Neural cell (in vitro differentiated cells): ENCODE data around the gene PFKP. TPM values are rescaled to one million over a fixed set of nuclear protein-coding genes. Genes with fewer than 3 reads are reported as not detected.

Source experiments
- H2AFZ ChIP-seq: fragments of 200-600, 300-800 bp; sonication (generic), shearing (Covaris generic); 2 replicates; pipeline ENCODE4 v1.6.0; 2014; ENCODE audit warnings: low read depth, mild to moderate bottlenecking, antibody characterized with exemption, low read length, moderate library complexity
- H3F3A ChIP-seq: fragments of 200-600 bp; shearing (Covaris generic); 2 replicates; pipeline ENCODE4 v1.6.1; 2016; ENCODE audit warnings: mild to moderate bottlenecking, moderate library complexity, mixed read lengths, antibody characterized with exemption, low read length; ENCODE audit not compliant: insufficient read depth, poor library complexity, severe bottlenecking
- H3K27ac ChIP-seq: fragments of 200-600, 300-800 bp; sonication (generic), shearing (Covaris generic); 2 replicates; pipeline ENCODE4 v1.5.1; 2014; ENCODE audit warnings: mild to moderate bottlenecking, low read length, moderate library complexity
- H3K27me3 ChIP-seq: fragments of 300-800, 200-600 bp; sonication (generic), shearing (Covaris generic); 2 replicates; pipeline ENCODE4 v1.6.0; 2014; ENCODE audit warnings: mild to moderate bottlenecking, low read depth, low read length, moderate library complexity; ENCODE audit not compliant: insufficient read depth
- H3K36me3 ChIP-seq: fragments of 300-800, 200-600 bp; sonication (generic), shearing (Covaris generic); 2 replicates; pipeline ENCODE4 v1.5.1; 2014; ENCODE audit warnings: mild to moderate bottlenecking, antibody characterized with exemption, low read length, moderate library complexity; ENCODE audit not compliant: insufficient read depth
- H3K4me2 ChIP-seq: fragments of 300-800, 200-600 bp; sonication (generic), shearing (Covaris generic); 2 replicates; pipeline ENCODE4 v1.6.0; 2014; ENCODE audit warnings: mild to moderate bottlenecking, low read length
- H3K4me3 ChIP-seq: fragments of 300-800, 200-600 bp; sonication (generic), shearing (Covaris generic); 2 replicates; pipeline ENCODE4 v1.5.1; 2014; ENCODE audit warnings: mild to moderate bottlenecking, low read length, moderate library complexity
- H3K79me2 ChIP-seq: fragments of 200-600 bp; shearing (Covaris generic); replicated peaks from 2 replicates; pipeline ENCODE4 v1.6.0; 2014; ENCODE audit warnings: mild to moderate bottlenecking, low read length, moderate library complexity; ENCODE audit not compliant: insufficient read depth
- H3K9ac ChIP-seq: fragments of 300-800, 200-600 bp; sonication (generic), shearing (Covaris generic); 2 replicates; pipeline ENCODE4 v1.6.1; 2016; ENCODE audit warnings: mild to moderate bottlenecking, low read length, mixed read lengths
- H3K9me2 ChIP-seq: fragments of 200-600 bp; shearing (Covaris generic); 2 replicates; pipeline ENCODE4 v1.6.1; 2016; ENCODE audit warnings: mild to moderate bottlenecking, low read length, mixed read lengths; ENCODE audit not compliant: insufficient read depth
- H3K9me3 ChIP-seq: fragments of 200-600, 300-800 bp; sonication (generic), shearing (Covaris generic); 2 replicates; pipeline ENCODE4 v1.6.1; 2016; ENCODE audit warnings: mild to moderate bottlenecking, mixed run types, low read length, moderate library complexity, mixed read lengths
- H4K20me1 ChIP-seq: fragments of 200-600 bp; shearing (Covaris generic); 2 replicates; pipeline ENCODE4 v1.6.1; 2016; ENCODE audit warnings: mild to moderate bottlenecking, mixed run types; ENCODE audit not compliant: insufficient read depth
- EP300 ChIP-seq: fragments of 450-650 bp; conservative IDR thresholded peaks from 2 replicates; pipeline ENCODE4 v1.6.1; 2014; ENCODE audit warnings: antibody characterized with exemption, mild to moderate bottlenecking, moderate library complexity; ENCODE audit not compliant: poor library complexity, severe bottlenecking
- EZH2 ChIP-seq: fragments of 200-600, 300-800 bp; shearing (Covaris generic), sonication (generic); IDR thresholded peaks from 2 replicates; pipeline ENCODE4 v1.6.1; 2014; ENCODE audit warnings: antibody characterized with exemption, low read length, borderline replicate concordance, mild to moderate bottlenecking; ENCODE audit not compliant: insufficient read depth, poor library complexity, severe bottlenecking
- MXI1 ChIP-seq: fragments of 450-650 bp; conservative IDR thresholded peaks from 2 replicates; pipeline ENCODE4 v1.6.1; 2014; ENCODE audit warnings: antibody characterized with exemption, mild to moderate bottlenecking; ENCODE audit not compliant: poor library complexity, severe bottlenecking
- POLR2AphosphoS5 ChIP-seq: IDR thresholded peaks from 2 replicates; pipeline ENCODE4 v1.6.1; 2012
- RAD21 ChIP-seq: fragments of 450-650 bp; conservative IDR thresholded peaks from 2 replicates; pipeline ENCODE4 v1.6.1; 2014; ENCODE audit warnings: antibody characterized with exemption, mild to moderate bottlenecking, moderate library complexity
- SMC3 ChIP-seq: fragments of 450-650 bp; conservative IDR thresholded peaks from 2 replicates; pipeline ENCODE4 v1.6.1; 2014; ENCODE audit warnings: antibody characterized with exemption, mild to moderate bottlenecking, moderate library complexity; ENCODE audit not compliant: poor library complexity
- TAF1 ChIP-seq: IDR thresholded peaks from 2 replicates; pipeline ENCODE4 v1.6.1; 2012; ENCODE audit warnings: low read depth
- polyA plus RNA-seq: library from polyadenylated mRNA; depleted of rRNA; stranded (reverse); fragments of >200 nt; gene quantifications from 2 replicates; pipeline ENCODE4 v1.2.3, GENCODE V29; 2014
- TF ChIP-seq, protein P1 (sequence below): fragments of 450-650 bp; IDR thresholded peaks from 2 replicates; pipeline ENCODE4 v1.5.1; 2014; ENCODE audit warnings: antibody characterized with exemption, mild to moderate bottlenecking, moderate library complexity; ENCODE audit not compliant: poor library complexity, severe bottlenecking
- TF ChIP-seq, protein P2 (sequence below): IDR thresholded peaks from 2 replicates; pipeline ENCODE4 v1.6.1; 2012; ENCODE audit warnings: borderline replicate concordance

The PFKP gene
- polyA plus RNA-seq, 1 donor from 2014 or later = 27.9 TPM

DNA sequence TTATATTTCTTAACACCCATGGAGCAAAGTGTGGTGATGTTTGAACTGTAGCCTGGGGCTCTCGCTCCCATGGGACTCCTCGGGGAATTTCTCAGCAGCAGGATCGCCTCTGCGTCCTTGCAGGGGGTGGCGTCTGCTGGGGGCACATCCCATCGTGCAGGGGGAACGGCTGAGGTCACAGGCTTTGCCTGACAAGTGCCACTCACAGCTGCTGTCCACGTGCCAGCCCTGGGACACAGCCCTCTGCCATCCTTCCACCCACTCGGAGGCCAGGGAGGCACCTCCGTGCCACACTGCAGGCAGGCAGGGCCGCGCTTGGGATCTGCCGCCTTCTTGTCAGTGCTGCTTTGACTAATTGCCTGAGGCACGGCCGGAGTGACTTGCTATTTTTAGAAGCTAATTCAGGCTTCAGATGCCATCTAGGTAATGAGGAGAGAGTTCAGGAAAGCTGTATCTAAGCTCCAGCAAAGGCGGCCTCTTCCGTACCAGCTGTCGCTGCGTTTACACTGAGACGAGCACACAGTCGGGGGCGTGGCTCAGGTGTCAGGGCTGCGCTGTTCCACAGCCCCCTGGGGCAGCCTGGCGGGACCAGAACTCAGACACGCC lies 59.5 kb downstream of the PFKP start:
- no peaks in the 10 kb centered on the region for H3F3A ChIP-seq
- peak overlapping the region; percentile 74 for H3K4me2 ChIP-seq
- TF ChIP-seq EZH2 = no peak
- no peak for TF ChIP-seq EP300
- no peak for TF ChIP-seq MXI1
- TF ChIP-seq POLR2AphosphoS5 = peak; percentile 50
- TF ChIP-seq SMC3 = peak; percentile 22
- TF ChIP-seq, protein P1, sequence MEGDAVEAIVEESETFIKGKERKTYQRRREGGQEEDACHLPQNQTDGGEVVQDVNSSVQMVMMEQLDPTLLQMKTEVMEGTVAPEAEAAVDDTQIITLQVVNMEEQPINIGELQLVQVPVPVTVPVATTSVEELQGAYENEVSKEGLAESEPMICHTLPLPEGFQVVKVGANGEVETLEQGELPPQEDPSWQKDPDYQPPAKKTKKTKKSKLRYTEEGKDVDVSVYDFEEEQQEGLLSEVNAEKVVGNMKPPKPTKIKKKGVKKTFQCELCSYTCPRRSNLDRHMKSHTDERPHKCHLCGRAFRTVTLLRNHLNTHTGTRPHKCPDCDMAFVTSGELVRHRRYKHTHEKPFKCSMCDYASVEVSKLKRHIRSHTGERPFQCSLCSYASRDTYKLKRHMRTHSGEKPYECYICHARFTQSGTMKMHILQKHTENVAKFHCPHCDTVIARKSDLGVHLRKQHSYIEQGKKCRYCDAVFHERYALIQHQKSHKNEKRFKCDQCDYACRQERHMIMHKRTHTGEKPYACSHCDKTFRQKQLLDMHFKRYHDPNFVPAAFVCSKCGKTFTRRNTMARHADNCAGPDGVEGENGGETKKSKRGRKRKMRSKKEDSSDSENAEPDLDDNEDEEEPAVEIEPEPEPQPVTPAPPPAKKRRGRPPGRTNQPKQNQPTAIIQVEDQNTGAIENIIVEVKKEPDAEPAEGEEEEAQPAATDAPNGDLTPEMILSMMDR = no peak
- peak; percentile 22 for TF ChIP-seq RAD21
- TF ChIP-seq, protein P2, sequence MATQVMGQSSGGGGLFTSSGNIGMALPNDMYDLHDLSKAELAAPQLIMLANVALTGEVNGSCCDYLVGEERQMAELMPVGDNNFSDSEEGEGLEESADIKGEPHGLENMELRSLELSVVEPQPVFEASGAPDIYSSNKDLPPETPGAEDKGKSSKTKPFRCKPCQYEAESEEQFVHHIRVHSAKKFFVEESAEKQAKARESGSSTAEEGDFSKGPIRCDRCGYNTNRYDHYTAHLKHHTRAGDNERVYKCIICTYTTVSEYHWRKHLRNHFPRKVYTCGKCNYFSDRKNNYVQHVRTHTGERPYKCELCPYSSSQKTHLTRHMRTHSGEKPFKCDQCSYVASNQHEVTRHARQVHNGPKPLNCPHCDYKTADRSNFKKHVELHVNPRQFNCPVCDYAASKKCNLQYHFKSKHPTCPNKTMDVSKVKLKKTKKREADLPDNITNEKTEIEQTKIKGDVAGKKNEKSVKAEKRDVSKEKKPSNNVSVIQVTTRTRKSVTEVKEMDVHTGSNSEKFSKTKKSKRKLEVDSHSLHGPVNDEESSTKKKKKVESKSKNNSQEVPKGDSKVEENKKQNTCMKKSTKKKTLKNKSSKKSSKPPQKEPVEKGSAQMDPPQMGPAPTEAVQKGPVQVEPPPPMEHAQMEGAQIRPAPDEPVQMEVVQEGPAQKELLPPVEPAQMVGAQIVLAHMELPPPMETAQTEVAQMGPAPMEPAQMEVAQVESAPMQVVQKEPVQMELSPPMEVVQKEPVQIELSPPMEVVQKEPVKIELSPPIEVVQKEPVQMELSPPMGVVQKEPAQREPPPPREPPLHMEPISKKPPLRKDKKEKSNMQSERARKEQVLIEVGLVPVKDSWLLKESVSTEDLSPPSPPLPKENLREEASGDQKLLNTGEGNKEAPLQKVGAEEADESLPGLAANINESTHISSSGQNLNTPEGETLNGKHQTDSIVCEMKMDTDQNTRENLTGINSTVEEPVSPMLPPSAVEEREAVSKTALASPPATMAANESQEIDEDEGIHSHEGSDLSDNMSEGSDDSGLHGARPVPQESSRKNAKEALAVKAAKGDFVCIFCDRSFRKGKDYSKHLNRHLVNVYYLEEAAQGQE = no peak
- peak overlapping the region; percentile 14 for H2AFZ ChIP-seq
- H3K9ac ChIP-seq = peak overlapping the region; percentile 67
- no peaks in the 10 kb centered on the region for H3K9me2 ChIP-seq
- peaks cover 5% of the 10 kb centered on the region for H3K36me3 ChIP-seq
- peak overlapping the region; percentile 55 for H3K4me3 ChIP-seq
- H4K20me1 ChIP-seq = no peaks in the 10 kb centered on the region
- H3K79me2 ChIP-seq = no peaks in the 10 kb centered on the region
- no peaks in the 10 kb centered on the region for H3K9me3 ChIP-seq
- H3K27ac ChIP-seq = peak overlapping the region; percentile 90
- H3K27me3 ChIP-seq = no peaks in the 10 kb centered on the region

DNA sequence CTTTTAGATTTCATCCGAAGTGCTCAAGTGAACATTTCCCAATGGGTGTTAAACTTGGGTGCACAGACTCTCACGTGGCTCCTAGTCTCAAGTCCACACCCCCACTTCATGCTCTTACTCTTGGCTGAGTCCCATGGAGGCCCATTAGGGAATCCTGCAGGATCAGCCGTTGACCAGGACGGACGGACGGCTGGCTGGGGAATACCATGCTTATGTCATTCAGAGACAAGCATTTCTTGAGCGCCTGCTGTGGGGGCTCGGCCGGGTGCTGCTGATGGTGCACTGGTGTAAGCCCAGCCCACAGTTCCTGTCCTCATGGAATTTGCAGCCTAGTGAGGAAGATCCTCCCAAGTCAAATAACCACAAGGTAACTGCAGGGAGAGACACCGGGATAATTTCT lies 60.6 kb downstream of the PFKP start:
- no peaks in the 10 kb centered on the region for H3K9me2 ChIP-seq
- no peak overlapping the region for H3K4me2 ChIP-seq
- H3K4me3 ChIP-seq = peak overlapping the region; percentile 55
- no peak overlapping the region for H2AFZ ChIP-seq
- peaks cover 5% of the 10 kb centered on the region for H3K36me3 ChIP-seq
- H3F3A ChIP-seq = no peaks in the 10 kb centered on the region
- H3K79me2 ChIP-seq = no peaks in the 10 kb centered on the region
- no peaks in the 10 kb centered on the region for H3K9me3 ChIP-seq
- TF ChIP-seq EZH2 = no peak
- TF ChIP-seq, protein P1 = no peak
- TF ChIP-seq MXI1 = no peak
- TF ChIP-seq EP300 = no peak
- no peak for TF ChIP-seq RAD21
- TF ChIP-seq, protein P2 = no peak
- TF ChIP-seq SMC3 = no peak
- TF ChIP-seq TAF1 = no peak
- no peak for TF ChIP-seq POLR2AphosphoS5
- H3K27ac ChIP-seq = peak overlapping the region; percentile 90
- no peaks in the 10 kb centered on the region for H4K20me1 ChIP-seq
- peak overlapping the region; percentile 67 for H3K9ac ChIP-seq
- no peaks in the 10 kb centered on the region for H3K27me3 ChIP-seq
